Activated T-helper 1 cell treated with anti-CD3 and anti-CD28 coated beads, Interleukin-12 subunit alpha, Interleukin-12 subunit beta, Interleukin-2, Interleukin-4 antibody, amounts not matched to agents 30 ng/mL and 10 ng/mL and 1 ng/mL, durations not matched to agents 14 hours and 24 hours and 36 hours (primary cell): ENCODE results near the gene YIF1A. TPM values are rescaled to one million over a fixed set of nuclear protein-coding genes. Genes with fewer than 3 reads are reported as not detected.
"Not testable (repeated sequence)": the region's sequence is repeated elsewhere in the genome, so short reads cannot be mapped to it uniquely, and the experiment has no call there.

Experiments used
- DNase-seq: peaks from one replicate; pipeline ENCODE4 v3.0.0; 2021; ENCODE audit warnings: low spot score
- H3K27ac Mint-ChIP-seq: one replicate; pipeline ENCODE4 v1.8.0; 2021; ENCODE audit warnings: mild to moderate bottlenecking, mixed read lengths
- H3K27me3 Mint-ChIP-seq: one replicate; pipeline ENCODE4 v1.8.0; 2022; ENCODE audit warnings: mild to moderate bottlenecking, moderate library complexity, mixed read lengths; ENCODE audit not compliant: insufficient read depth
- H3K36me3 Mint-ChIP-seq: one replicate; pipeline ENCODE4 v1.8.0; 2021; ENCODE audit warnings: low read depth, mixed read lengths
- H3K4me1 Mint-ChIP-seq: one replicate; pipeline ENCODE4 v1.8.0; 2021; ENCODE audit warnings: low read depth, mixed read lengths
- H3K4me3 Mint-ChIP-seq: one replicate; pipeline ENCODE4 v1.8.0; 2021; ENCODE audit warnings: mild to moderate bottlenecking, moderate library complexity, mixed read lengths
- H3K9me3 Mint-ChIP-seq: one replicate; pipeline ENCODE4 v1.8.0; 2021; ENCODE audit warnings: mixed read lengths
- intact Hi-C: fragments of 100-400 bp; cut with micrococcal nuclease; formaldehyde crosslinking; loops from one replicate; pipeline ENCODE4 v1.15.1; 2024
- total RNA-seq: library from RNA; stranded (reverse); gene quantifications from 2 replicates; pipeline ENCODE4 v1.2.3, GENCODE V29; 2022

The YIF1A gene
- total RNA-seq, 1 donor from 2014 or later, result 127 TPM

GRCh38 chr11:66330931-66331330 is 42.0 kb upstream of the YIF1A start:
- Mint-ChIP-seq H3K36me3 (no peaks in the 10 kb centered on the region), H3K9me3 (no peaks in the 10 kb centered on the region), H3K27ac (no peak overlapping the region), H3K4me1 (peaks cover 27% of the 10 kb centered on the region), H3K27me3 (no peaks in the 10 kb centered on the region), H3K4me3 (no peak overlapping the region)
- intact Hi-C loops, result no loop called here
- no peak for DNase-seq

GRCh38 chr11:66329165-66329673 is 40.3 kb upstream of the YIF1A start:
- H3K9me3 Mint-ChIP-seq, result no peaks in the 10 kb centered on the region
- H3K27me3 Mint-ChIP-seq, result no peaks in the 10 kb centered on the region
- no peak for DNase-seq
- H3K4me1 Mint-ChIP-seq, result peaks cover 25% of the 10 kb centered on the region
- H3K36me3 Mint-ChIP-seq, result no peaks in the 10 kb centered on the region
- intact Hi-C loops, result loop anchor here (2.0 kb wide), 2 partner anchors 16 to 70 kb away; partner anchors contain the start of gene BRMS1
- H3K4me3 Mint-ChIP-seq, result no peak overlapping the region
- peak overlapping the region; percentile 61 for H3K27ac Mint-ChIP-seq

- Mint-ChIP-seq H3K27me3 (no peaks in the 10 kb centered on the region), H3K27ac (peak overlapping the region; percentile 61), H3K9me3 (no peaks in the 10 kb centered on the region), H3K4me3 (peak overlapping the region; percentile 59), H3K36me3 (no peaks in the 10 kb centered on the region), H3K4me1 (peaks cover 25% of the 10 kb centered on the region)
- peak; percentile 73 for DNase-seq
- intact Hi-C loops, result loop anchor here (1.0 to 2.0 kb wide), 6 partner anchors 8 to 106 kb away; partner anchors contain the start of genes BRMS1, RIN1 and YIF1A
Measured at GRCh38 chr11:66328302-66329144, 39.6 kb upstream of the YIF1A start.

GRCh38 chr11:66328031-66328301 is 39.0 kb upstream of the YIF1A start:
- no peaks in the 10 kb centered on the region for H3K9me3 Mint-ChIP-seq
- no peak overlapping the region for H3K4me3 Mint-ChIP-seq
- no peak for DNase-seq
- H3K4me1 Mint-ChIP-seq, result peaks cover 25% of the 10 kb centered on the region
- peak overlapping the region; percentile 61 for H3K27ac Mint-ChIP-seq
- no peaks in the 10 kb centered on the region for H3K27me3 Mint-ChIP-seq
- intact Hi-C loops, result loop anchor here (1.0 to 2.0 kb wide), 6 partner anchors 8 to 106 kb away; partner anchors contain the start of genes BRMS1, RIN1 and YIF1A
- H3K36me3 Mint-ChIP-seq, result no peaks in the 10 kb centered on the region

- Mint-ChIP-seq H3K4me1 (peaks cover 25% of the 10 kb centered on the region), H3K27ac (peak overlapping the region; percentile 61), H3K36me3 (no peaks in the 10 kb centered on the region), H3K9me3 (no peaks in the 10 kb centered on the region), H3K27me3 (peaks cover under 1% of the 10 kb centered on the region), H3K4me3 (no peak overlapping the region)
- intact Hi-C loops, result loop anchor here (1.0 to 2.0 kb wide), 6 partner anchors 9 to 105 kb away; partner anchors contain the start of genes BRMS1, RIN1 and YIF1A
- DNase-seq, result no peak
Measured at GRCh38 chr11:66327171-66328030, 38.5 kb upstream of the YIF1A start.

GRCh38 chr11:66326261-66327111 is 37.5 kb upstream of the YIF1A start:
- no peak for DNase-seq
- intact Hi-C loops, result no loop called here
- Mint-ChIP-seq H3K27me3 (peaks cover 2% of the 10 kb centered on the region), H3K9me3 (no peaks in the 10 kb centered on the region), H3K36me3 (no peaks in the 10 kb centered on the region), H3K4me3 (peak overlapping the region; percentile 25), H3K27ac (peak overlapping the region; percentile 62), H3K4me1 (peaks cover 25% of the 10 kb centered on the region)

- no peak overlapping the region for H3K27ac Mint-ChIP-seq
- peaks cover 25% of the 10 kb centered on the region for H3K4me1 Mint-ChIP-seq
- peaks cover 4% of the 10 kb centered on the region for H3K27me3 Mint-ChIP-seq
- intact Hi-C loops, result no loop called here
- H3K36me3 Mint-ChIP-seq, result peaks cover under 1% of the 10 kb centered on the region
- H3K4me3 Mint-ChIP-seq, result no peak overlapping the region
- no peak for DNase-seq
- H3K9me3 Mint-ChIP-seq, result peaks cover under 1% of the 10 kb centered on the region
Measured at GRCh38 chr11:66325263-66325671, 36.3 kb upstream of the YIF1A start.

- peaks cover 2% of the 10 kb centered on the region for H3K36me3 Mint-ChIP-seq
- peaks cover 25% of the 10 kb centered on the region for H3K4me1 Mint-ChIP-seq
- H3K9me3 Mint-ChIP-seq, result peaks cover 5% of the 10 kb centered on the region
- peaks cover 4% of the 10 kb centered on the region for H3K27me3 Mint-ChIP-seq
- intact Hi-C loops, result no loop called here
- no peak overlapping the region for H3K4me3 Mint-ChIP-seq
- peak overlapping the region; percentile 40 for H3K27ac Mint-ChIP-seq
- no peak for DNase-seq
Measured at GRCh38 chr11:66324664-66325063, 35.7 kb upstream of the YIF1A start.

GRCh38 chr11:66323684-66324083 is 34.7 kb upstream of the YIF1A start:
- Mint-ChIP-seq H3K27me3 (peaks cover 6% of the 10 kb centered on the region), H3K4me1 (peaks cover 32% of the 10 kb centered on the region), H3K4me3 (no peak overlapping the region), H3K36me3 (peaks cover 2% of the 10 kb centered on the region), H3K9me3 (peaks cover 5% of the 10 kb centered on the region), H3K27ac (no peak overlapping the region)
- no peak for DNase-seq
- intact Hi-C loops, result no loop called here

GRCh38 chr11:66322732-66323427 is 33.9 kb upstream of the YIF1A start:
- H3K4me1 Mint-ChIP-seq, result peaks cover 32% of the 10 kb centered on the region
- H3K36me3 Mint-ChIP-seq, result peaks cover 2% of the 10 kb centered on the region
- no peak overlapping the region for H3K27ac Mint-ChIP-seq
- intact Hi-C loops, result no loop called here
- no peak for DNase-seq
- H3K27me3 Mint-ChIP-seq, result peaks cover 10% of the 10 kb centered on the region
- H3K9me3 Mint-ChIP-seq, result peaks cover 5% of the 10 kb centered on the region
- H3K4me3 Mint-ChIP-seq, result no peak overlapping the region

GRCh38 chr11:66321606-66322005 is 32.7 kb upstream of the YIF1A start:
- Mint-ChIP-seq H3K9me3 (peaks cover 5% of the 10 kb centered on the region), H3K4me1 (peaks cover 29% of the 10 kb centered on the region), H3K36me3 (peaks cover 2% of the 10 kb centered on the region), H3K4me3 (no peak overlapping the region), H3K27ac (no peak overlapping the region), H3K27me3 (peaks cover 10% of the 10 kb centered on the region)
- no peak for DNase-seq
- intact Hi-C loops, result no loop called here

- H3K27me3 Mint-ChIP-seq, H3K4me3 Mint-ChIP-seq, H3K27ac Mint-ChIP-seq, H3K36me3 Mint-ChIP-seq, intact Hi-C loops, DNase-seq, H3K9me3 Mint-ChIP-seq: not testable (repeated sequence)
- H3K4me1 Mint-ChIP-seq, result peaks cover 25% of the 10 kb centered on the region
Measured at GRCh38 chr11:66320748-66321147, 31.8 kb upstream of the YIF1A start.
